Measurements from ENCODE around the gene AANAT. TPM values are rescaled to one million over a fixed set of nuclear protein-coding genes. Genes with fewer than 3 reads are reported as not detected.

Gene AANAT
- total and polyA plus RNA-seq, 10 donors, result 0.19 to 0.22 TPM; not detected in 8

DNA sequence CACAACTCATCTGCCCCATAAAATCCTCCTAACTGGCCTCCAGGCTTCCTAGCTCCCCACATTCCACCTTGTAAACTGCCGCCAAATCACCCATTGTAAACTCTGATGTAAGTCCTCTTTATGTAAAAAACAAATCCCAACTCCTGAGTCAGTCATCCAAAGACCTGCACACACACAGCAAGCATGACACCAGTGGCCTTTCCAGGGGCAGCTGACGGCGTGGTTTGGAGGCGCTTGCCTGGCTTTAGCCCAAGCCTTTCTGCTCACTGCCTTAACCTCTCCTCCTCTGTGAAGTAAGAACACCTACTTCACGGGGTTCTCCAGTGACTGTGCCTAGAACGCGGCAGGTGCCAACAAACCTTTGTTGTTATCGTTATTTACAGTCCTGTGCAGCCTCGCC lies 28.5 kb upstream of the AANAT start:
- TF ChIP-seq, protein P1, sequence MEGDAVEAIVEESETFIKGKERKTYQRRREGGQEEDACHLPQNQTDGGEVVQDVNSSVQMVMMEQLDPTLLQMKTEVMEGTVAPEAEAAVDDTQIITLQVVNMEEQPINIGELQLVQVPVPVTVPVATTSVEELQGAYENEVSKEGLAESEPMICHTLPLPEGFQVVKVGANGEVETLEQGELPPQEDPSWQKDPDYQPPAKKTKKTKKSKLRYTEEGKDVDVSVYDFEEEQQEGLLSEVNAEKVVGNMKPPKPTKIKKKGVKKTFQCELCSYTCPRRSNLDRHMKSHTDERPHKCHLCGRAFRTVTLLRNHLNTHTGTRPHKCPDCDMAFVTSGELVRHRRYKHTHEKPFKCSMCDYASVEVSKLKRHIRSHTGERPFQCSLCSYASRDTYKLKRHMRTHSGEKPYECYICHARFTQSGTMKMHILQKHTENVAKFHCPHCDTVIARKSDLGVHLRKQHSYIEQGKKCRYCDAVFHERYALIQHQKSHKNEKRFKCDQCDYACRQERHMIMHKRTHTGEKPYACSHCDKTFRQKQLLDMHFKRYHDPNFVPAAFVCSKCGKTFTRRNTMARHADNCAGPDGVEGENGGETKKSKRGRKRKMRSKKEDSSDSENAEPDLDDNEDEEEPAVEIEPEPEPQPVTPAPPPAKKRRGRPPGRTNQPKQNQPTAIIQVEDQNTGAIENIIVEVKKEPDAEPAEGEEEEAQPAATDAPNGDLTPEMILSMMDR (IDR thresholded peaks at IDR 0.05 in 8 of 11, conservative IDR thresholded peaks at IDR 0.05 in 3 of 11), result no peak
- TF ChIP-seq POLR2AphosphoS5 (IDR thresholded peaks at IDR 0.05) (no peak), POLR2A (IDR thresholded peaks at IDR 0.05) (no peak)
- Histone ChIP-seq H3K9me3 (no peaks in the 10 kb centered on the region), H3K27me3 (replicated peaks in 1 of 7) (no peaks in the 10 kb centered on the region), H3K36me3 (peaks cover 0 to 10% (median 0%) of the 10 kb centered on the region in 6 donors), H3K4me1 (peaks cover 0 to 72% (median 30%) of the 10 kb centered on the region in 6 donors), H3K4me3 (no peak overlapping the region), H3K27ac (no peak overlapping the region)
- intact Hi-C loops (cut with DNase I; ENCODE audit: low total_unique reads), result no loop called here
- no peak for DNase-seq
- 91 to 97% (median 93%) methylated on average over 9 of the region's 9 CpGs for WGBS, 5 donors

DNA sequence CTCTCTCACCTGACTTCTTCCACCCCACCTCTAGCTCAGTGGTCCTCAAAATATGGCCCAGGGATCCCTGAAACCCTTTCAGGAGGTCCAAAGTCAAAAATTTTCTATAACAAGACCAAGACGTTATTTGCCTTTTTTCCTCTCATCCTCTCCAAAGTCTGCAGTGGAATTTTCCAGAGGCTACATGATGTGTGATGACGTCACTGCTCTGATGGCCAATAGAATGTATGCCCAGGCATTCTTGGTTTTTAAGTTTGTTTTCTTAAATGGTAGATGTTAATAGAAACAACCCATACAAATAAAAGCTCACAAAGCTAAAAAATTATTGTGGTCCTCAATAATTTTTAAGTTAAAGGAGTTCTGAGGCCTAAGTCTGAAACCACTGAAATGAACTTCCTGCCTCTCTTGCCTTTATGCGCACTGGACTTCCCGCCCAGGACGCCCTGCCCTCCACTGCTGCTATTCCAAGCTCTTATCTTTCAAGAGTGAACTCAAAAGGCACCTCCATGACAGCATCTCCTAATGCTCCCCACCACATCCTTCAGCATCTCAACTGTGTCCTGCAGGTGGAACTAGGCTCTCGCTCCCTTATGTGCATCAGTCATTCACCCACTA lies 28.0 kb upstream of the AANAT start:
- Histone ChIP-seq H3K4me1 (peaks cover 0 to 72% (median 32%) of the 10 kb centered on the region in 6 donors), H3K4me3 (no peak overlapping the region), H3K36me3 (peaks cover 0 to 6% (median 0%) of the 10 kb centered on the region in 6 donors), H3K27me3 (replicated peaks in 1 of 7) (no peaks in the 10 kb centered on the region), H3K9me3 (no peaks in the 10 kb centered on the region), H3K27ac (no peak overlapping the region)
- no peak for DNase-seq
- 79 to 88% (median 80%) methylated on average over 6 of the region's 6 CpGs for WGBS, 5 donors
- intact Hi-C loops (cut with DNase I; ENCODE audit: low total_unique reads), result no loop called here
- no peak for TF ChIP-seq POLR2AphosphoS5 (IDR thresholded peaks at IDR 0.05)
- TF ChIP-seq POLR2A (IDR thresholded peaks at IDR 0.05), result no peak
- TF ChIP-seq, protein P1 (IDR thresholded peaks at IDR 0.05 in 8 of 11, conservative IDR thresholded peaks at IDR 0.05 in 3 of 11), result no peak

DNA sequence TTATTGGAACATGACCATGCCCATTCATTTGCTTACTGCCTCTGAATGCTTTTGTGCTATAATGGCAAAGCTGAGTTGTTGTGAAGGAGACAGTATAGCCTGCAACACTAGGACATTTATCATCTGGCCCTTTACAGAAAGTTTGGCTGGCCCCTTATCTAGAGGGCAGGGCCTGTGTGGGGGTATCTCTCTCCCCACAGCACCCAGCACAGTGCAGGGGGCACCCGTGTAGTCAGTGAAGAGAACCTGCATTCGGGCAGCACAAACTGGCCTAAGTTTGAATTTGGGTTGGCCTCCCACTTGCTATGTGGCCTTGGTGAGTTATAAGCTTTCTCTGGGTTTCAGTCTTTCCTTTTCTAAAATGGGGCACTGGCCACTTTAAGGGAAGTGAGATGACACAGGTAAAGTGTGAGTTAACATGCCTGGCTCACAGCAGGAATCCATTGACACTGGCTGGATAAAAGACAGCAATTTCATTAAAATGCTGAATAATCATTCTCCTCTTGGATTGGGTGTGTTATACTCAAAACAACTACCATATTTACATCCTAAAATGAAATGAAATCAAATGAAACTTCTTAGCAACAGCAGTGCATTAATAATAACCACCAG lies 26.5 kb upstream of the AANAT start:
- DNase-seq, result no peak
- intact Hi-C loops (cut with DNase I; ENCODE audit: low total_unique reads), result no loop called here
- H3K36me3 ChIP-seq, result no peaks in the 10 kb centered on the region
- no peak overlapping the region for H3K4me3 ChIP-seq
- TF ChIP-seq POLR2AphosphoS5 (IDR thresholded peaks at IDR 0.05) (no peak), POLR2A (IDR thresholded peaks at IDR 0.05) (no peak)
- TF ChIP-seq, protein P1 (IDR thresholded peaks at IDR 0.05 in 8 of 11, conservative IDR thresholded peaks at IDR 0.05 in 3 of 11), result no peak
- WGBS, 5 donors, result 85 to 100% (median 92%) methylated on average over 2 of the region's 2 CpGs
- no peaks in the 10 kb centered on the region for H3K27me3 ChIP-seq (replicated peaks in 1 of 7)
- no peak overlapping the region for H3K27ac ChIP-seq
- H3K4me1 ChIP-seq, result peaks cover 5 to 79% (median 46%) of the 10 kb centered on the region in 6 donors
- H3K9me3 ChIP-seq, result no peaks in the 10 kb centered on the region

DNA sequence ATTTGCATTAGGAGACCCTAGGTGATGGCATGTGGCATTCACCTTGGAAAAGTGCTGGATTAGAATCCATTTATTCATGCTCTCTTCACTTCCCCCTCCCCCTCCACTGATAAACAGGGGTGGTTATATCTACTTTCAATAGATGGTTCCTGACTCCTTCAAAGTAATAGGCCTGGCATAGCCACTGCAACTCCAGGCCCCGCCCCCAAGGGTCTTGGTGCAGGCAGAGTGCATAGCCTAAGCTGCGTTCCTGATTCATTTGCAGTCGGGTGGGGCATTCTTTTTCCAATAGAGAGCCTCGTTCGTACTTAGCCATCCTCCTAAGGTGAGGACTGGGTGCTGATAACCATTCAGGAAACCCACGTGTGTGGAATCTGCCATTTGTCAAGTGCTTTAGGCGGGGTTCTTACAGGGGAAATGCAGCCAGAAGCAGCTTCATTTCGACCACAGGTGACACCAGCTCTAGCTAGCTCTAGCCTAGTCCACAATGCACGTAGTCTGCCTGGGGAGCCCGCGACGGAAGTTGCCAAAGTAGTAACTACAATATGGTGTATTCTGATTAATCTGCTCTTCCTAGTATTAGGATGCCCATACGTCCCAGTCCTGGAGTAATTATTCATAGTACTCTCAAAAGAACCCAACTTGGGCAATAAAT lies 25.6 kb upstream of the AANAT start:
- DNase-seq, result no peak
- TF ChIP-seq, protein P1 (IDR thresholded peaks at IDR 0.05 in 8 of 11, conservative IDR thresholded peaks at IDR 0.05 in 3 of 11), result no peak
- TF ChIP-seq POLR2AphosphoS5 (IDR thresholded peaks at IDR 0.05) (no peak), POLR2A (IDR thresholded peaks at IDR 0.05) (no peak)
- Histone ChIP-seq H3K4me1 (peaks cover 5 to 88% (median 55%) of the 10 kb centered on the region in 6 donors), H3K9me3 (no peaks in the 10 kb centered on the region), H3K36me3 (no peaks in the 10 kb centered on the region), H3K27ac (no peak overlapping the region), H3K27me3 (replicated peaks in 1 of 7) (no peaks in the 10 kb centered on the region), H3K4me3 (no peak overlapping the region)
- intact Hi-C loops (cut with DNase I; ENCODE audit: low total_unique reads), result no loop called here
- 74 to 86% (median 77%) methylated on average over 13 of the region's 13 CpGs for WGBS, 5 donors

Data from spleen (tissue), 11 donors.